Stimulated activated CD4-positive, alpha-beta T cell treated with anti-CD3 and anti-CD28 coated beads, Interleukin-15, amount 100 ng/mL, for 1 hour (primary cell): Measurements from ENCODE around the gene PDCD6IP.

Experiments
- DNase-seq, 2 donors: peaks; one replicate each; pipeline ENCODE4 v3.0.0-alpha.2; 2020; ENCODE audit warnings: low read depth in 1 of 2, low spot score in 1 of 2

Gene PDCD6IP

DNA sequence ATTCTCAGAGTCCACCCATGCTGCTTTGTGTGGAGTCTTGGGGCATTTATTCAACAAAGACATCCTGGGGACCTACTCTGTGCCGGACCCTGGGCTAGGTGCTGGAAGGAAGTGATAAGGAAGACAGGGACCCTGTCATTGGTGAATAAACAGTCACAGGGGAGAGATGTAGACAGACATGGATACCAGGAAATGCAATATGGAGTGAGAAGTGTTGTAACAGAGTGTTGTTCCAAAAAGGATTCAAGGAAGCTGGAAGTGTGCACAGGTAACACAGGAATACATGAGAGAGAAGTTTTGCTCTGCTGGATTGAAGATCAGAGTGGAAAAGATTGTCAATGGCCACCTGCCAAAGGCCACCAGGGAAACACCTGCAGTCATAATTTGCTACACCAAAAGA, 89.0 kb downstream of the PDCD6IP start:
- no peak for DNase-seq

DNA sequence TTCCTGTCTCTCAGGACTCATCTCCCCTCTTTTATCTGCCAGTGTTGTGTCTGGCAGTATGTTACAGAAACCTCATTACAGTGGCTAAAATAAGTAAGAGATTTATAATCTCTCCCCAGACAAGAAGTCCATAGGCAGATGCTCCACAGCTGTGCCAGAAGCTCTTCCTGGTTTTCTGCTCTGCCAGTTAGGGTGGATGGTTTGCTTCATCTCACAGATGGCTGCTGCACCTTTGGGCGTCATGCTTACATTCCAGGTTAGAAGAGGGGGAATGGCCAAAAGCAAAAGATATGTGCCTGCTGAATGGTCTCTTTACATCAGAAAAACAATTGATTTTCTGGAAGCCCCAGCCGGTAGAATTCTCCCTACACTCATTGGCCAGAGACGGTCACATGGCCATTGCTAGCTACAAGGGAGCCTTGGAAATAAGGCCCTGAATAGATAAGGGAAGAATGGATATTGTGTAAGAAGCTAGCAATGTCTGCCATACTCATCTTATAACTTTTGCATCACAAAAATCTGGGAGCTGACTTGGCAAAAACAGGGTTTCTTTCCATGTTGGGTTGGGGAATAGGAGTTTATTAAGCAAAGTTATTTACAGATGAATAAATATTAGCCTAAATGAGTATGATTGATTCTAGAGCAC, 91.1 kb downstream of the PDCD6IP start:
- DNase-seq, result no peak

GRCh38 chr3:33892655-33893054, 94.2 kb downstream of the PDCD6IP start:
- DNase-seq, result no peak

DNA sequence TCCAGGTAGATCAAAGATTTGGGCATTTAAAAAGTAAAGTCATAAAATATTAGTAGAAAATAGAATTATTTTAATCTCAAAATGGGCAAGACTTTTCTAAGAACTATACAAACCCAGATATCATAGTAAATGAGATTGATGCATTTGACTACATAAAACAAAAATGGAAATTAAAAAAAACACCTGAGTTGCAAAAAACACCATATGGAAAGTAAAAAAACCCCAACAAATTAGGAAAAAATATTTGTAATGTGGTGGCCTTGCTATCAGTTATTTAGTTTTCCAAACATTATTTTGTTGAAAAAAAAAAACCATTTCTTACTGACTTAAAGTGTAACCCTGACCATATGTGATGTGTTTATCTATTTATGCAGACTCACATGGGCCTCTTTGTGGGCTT, 97.2 kb downstream of the PDCD6IP start:
- DNase-seq, result no peak

GRCh38 chr3:33897306-33897705, 98.9 kb downstream of the PDCD6IP start:
- DNase-seq, result no peak

DNA sequence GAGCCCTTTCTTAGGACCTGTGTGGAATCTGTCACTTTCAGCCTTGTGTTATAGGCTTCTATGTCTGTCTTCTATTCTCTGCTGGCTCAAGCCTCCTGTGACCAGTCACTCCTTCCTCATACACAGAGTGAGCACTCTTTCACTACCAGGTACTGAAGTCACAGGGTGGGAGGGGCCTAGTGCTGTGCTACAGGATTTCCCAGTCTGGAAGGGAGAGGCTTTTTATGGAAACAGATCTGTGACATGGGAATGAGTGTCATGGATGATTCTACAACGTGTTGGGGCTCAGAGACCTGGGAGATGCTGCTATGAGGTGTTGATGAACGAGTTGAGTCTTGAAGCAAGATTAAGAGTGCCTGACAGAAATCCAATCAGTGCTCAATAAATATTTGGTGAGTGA, 100.5 kb downstream of the PDCD6IP start:
- DNase-seq, result no peak

- DNase-seq, result no peak
Observed at GRCh38 chr3:33900440-33900808, 102.0 kb downstream of the PDCD6IP start.

DNA sequence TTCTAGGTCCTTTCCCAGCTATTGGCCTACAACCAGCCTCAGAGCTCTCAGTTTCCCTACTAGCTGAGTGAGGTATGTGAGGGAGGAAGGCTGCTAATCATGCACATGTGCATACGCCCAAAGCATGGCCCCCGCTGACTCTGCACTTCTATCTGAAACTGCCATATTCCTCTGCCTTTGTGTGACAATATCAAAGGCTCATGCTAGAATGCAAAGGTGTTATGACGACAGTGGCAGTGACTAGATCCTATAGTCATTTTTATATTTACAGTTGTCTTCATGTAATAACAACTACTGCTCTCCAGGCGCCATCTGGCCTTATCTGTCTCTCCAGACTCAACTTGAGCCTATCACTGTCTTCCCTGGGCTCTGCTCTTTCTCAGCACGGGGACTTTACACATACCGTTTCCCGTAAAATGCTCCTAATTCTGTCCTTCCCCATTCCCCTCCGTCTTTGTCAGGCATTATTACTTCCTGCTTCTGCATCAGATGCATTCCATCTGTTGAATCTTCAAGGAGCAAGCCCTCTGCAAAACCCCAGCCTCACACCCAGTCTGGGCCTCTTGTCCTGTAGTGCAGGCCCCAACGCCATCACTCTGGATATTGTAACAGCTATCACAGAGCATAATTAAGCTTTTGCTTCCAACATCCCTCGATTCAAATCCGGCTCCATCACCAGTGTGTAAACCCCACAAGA, 102.5 kb downstream of the PDCD6IP start:
- no peak for DNase-seq

DNA sequence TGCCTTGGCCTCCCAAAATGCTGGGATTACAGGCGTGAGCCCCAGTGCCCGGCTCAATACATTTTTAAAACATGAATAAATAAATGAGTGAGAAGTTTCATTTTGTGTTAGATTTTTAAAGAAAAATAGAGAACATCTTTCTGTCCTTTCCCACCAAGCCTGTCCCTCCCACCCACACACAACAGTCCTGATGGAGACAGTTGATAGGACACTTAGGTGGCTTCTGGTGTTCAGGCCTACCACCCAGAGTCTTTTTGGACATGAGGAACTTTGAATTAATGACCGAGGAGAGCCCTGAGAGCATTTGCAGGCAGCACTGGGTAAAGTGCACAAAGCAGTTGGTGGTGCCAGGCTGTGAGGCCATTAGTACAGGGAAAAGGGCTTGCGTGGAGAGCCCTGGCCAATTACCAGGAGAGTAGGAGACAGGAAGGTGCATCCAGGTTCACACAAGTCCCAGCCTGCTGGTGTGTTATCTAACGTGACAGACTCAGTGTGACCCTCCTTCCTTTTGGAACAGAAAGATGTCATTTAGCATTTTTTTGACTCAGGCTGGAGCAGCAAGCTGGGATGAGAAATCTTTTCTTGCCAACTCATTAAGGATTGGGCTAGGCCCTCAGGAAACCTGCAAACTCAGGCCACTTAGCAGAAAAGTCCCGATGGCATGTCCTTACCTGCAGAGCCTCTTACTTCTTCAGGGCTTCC, 103.6 kb downstream of the PDCD6IP start:
- DNase-seq, result no peak

GRCh38 chr3:33904730-33905129, 106.3 kb downstream of the PDCD6IP start:
- no peak for DNase-seq

GRCh38 chr3:33908250-33908851, 109.9 kb downstream of the PDCD6IP start:
- DNase-seq, result no peak

DNA sequence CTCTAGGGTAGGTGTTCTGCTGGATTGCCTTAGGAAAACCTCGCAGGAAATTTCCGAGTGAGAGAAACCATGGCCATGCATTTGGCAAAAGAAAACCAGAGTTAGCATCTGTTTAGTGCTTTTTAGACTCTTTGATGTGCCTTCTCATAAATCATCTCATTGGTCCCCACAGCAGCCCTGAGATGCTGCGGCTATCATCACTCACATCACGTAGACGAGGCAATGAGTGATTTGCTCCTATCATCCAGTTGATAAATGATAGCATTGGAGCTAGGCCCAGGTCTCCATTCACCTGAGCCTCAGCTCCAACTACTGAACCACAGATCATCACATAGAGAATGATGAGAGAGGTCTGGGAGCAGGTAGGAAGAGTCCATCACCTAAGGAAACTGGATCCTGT, 111.1 kb downstream of the PDCD6IP start:
- DNase-seq, result no peak

GRCh38 chr3:33910031-33910430, 111.6 kb downstream of the PDCD6IP start:
- no peak for DNase-seq

- no peak for DNase-seq
Observed at GRCh38 chr3:33911525-33912322, 113.3 kb downstream of the PDCD6IP start.

DNA sequence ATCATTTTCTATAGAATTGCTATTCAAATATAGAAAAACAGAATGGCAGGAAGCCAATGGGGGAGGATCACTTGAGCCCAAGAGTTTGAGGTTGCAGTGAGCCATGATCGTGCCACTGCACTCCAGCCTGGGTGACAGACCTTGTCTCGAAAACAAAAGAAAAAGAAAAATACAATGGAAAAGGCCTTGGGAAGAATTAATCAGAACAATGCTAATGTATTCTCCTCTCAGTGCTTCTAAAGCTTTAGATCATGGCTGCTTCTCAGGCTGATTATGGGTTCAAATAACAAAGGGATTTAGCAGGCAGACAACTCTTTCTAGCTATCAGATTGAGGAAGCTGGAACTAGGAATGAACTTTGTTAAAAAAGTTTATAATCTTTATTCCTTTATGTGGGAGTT, 115.8 kb downstream of the PDCD6IP start:
- no peak for DNase-seq

GRCh38 chr3:33914731-33915379, 116.4 kb downstream of the PDCD6IP start:
- DNase-seq, result no peak

DNA sequence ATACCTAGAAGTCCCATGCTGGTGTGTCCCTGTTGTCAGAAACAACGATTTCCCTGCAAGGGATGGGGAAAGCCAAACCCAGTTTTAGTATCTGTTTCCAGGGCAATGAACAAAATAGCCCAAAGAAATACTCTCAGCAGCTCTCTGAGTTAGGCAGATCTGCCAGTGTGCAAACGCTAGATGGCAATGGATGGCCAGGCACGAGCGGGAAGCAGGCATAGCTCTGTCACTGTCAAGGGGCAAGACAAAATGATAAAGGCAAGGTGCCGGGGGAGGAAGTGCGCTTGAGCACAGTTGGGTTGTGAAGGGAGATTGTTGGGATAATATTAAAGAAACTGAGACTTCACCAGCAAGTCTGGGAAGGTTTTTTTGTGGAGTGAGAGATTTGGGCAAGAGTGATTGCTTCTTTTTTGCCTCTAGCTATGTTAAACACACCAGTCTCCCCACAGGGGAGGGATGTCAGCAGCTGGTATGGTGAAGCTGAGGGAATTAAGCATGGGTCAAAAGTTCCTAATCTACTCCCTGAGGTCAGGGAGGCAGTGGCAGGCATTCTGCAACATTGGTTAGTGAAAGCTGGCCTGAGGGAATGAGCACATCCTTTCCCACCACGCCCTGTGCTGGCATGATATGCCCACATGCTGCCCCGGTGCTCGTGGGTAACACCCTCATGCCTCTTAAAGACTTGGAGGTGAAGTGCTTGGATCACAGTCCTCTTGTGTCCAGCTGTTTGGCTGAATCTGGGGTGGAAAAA, 117.5 kb downstream of the PDCD6IP start:
- DNase-seq, result no peak

- no peak for DNase-seq
Observed at GRCh38 chr3:33918126-33918756, 119.8 kb downstream of the PDCD6IP start.
